Fibroblast of pulmonary artery (primary cell): ENCODE measurements around the gene PCDH9.

Experiments
- DNase-seq: peaks from one replicate; pipeline ENCODE4 v3.0.0-alpha.2; 2010; ENCODE audit warnings: low read depth
- H3K4me3 ChIP-seq: replicated peaks from 2 replicates; pipeline ENCODE4 v1.5.1; 2011; ENCODE audit warnings: low read depth, mild to moderate bottlenecking, control low read depth, low read length, moderate library complexity
- CTCF ChIP-seq: IDR thresholded peaks from 2 replicates; pipeline ENCODE4 v1.5.1; 2011; ENCODE audit warnings: mild to moderate bottlenecking, control low read depth, low read length, inconsistent platforms; ENCODE audit errors: missing control alignments

The PCDH9 gene

GRCh38 chr13:66446413-66446812 lies 783.7 kb downstream of the PCDH9 start:
- no peak for TF ChIP-seq CTCF

GRCh38 chr13:66443926-66444325 lies 786.2 kb downstream of the PCDH9 start:
- H3K4me3 ChIP-seq = no peak overlapping the region
- DNase-seq = no peak
- no peak for TF ChIP-seq CTCF

More at GRCh38 chr13:66446413-66446812, 783.7 kb downstream of the PCDH9 start:
- DNase-seq = no peak
- no peak overlapping the region for H3K4me3 ChIP-seq

GRCh38 chr13:66440938-66441337 lies 789.2 kb downstream of the PCDH9 start:
- no peak overlapping the region for H3K4me3 ChIP-seq
- no peak for TF ChIP-seq CTCF

GRCh38 chr13:66430728-66431127 lies 799.4 kb downstream of the PCDH9 start:
- TF ChIP-seq CTCF = no peak
- H3K4me3 ChIP-seq = no peak overlapping the region
- DNase-seq = no peak

More at GRCh38 chr13:66440938-66441337, 789.2 kb downstream of the PCDH9 start:
- DNase-seq = no peak

GRCh38 chr13:66430269-66430668 lies 799.9 kb downstream of the PCDH9 start:
- DNase-seq = no peak
- no peak for TF ChIP-seq CTCF

GRCh38 chr13:66429156-66429555 lies 801.0 kb downstream of the PCDH9 start:
- no peak for TF ChIP-seq CTCF

More at GRCh38 chr13:66430269-66430668, 799.9 kb downstream of the PCDH9 start:
- H3K4me3 ChIP-seq = no peak overlapping the region

GRCh38 chr13:66427458-66427861 lies 802.7 kb downstream of the PCDH9 start:
- no peak for TF ChIP-seq CTCF
- DNase-seq = peak; percentile 39
- H3K4me3 ChIP-seq = no peak overlapping the region

More at GRCh38 chr13:66429156-66429555, 801.0 kb downstream of the PCDH9 start:
- no peak overlapping the region for H3K4me3 ChIP-seq
- no peak for DNase-seq
